Adrenal gland (tissue), 12 donors: Measurements from ENCODE around the gene PRR23C. TPM values are rescaled to one million over a fixed set of nuclear protein-coding genes. Genes with fewer than 3 reads are reported as not detected.
"Not testable (repeated sequence)": the region's sequence is repeated elsewhere in the genome, so short reads cannot be mapped to it uniquely, and the experiment has no call there.

Source experiments
- DNase-seq, 7 donors: peaks; one replicate each; pipeline ENCODE4 v3.0.0-alpha.2; 2019 to 2020
- H3K27ac ChIP-seq, 5 donors: fragments of 200-600 bp; sonication (generic) in 4 of 5; 1 replicate in 3 of 5; 2 replicates in 2 of 5; pipeline versions ENCODE4 v1.5.1 to v1.8.0; 2016 to 2020; ENCODE audit warnings: mild to moderate bottlenecking in 1 of 5
- H3K27me3 ChIP-seq: fragments of 200-600 bp; 2 replicates; pipeline ENCODE4 v1.8.0; 2021
- H3K36me3 ChIP-seq, 2 donors: fragments of 200-600 bp; replicated peaks in 1 of 2; 1 replicate in 1 of 2; 2 replicates in 1 of 2; pipeline versions ENCODE4 v1.5.1 to v1.8.0; 2018 to 2022
- H3K4me1 ChIP-seq, 2 donors: fragments of 200-600 bp; replicated peaks in 1 of 2; 1 replicate in 1 of 2; 2 replicates in 1 of 2; pipeline versions ENCODE4 v1.5.1 to v1.8.0; 2018 to 2021
- H3K4me3 ChIP-seq, 4 donors: fragments of 200-600 bp; sonication (generic) in 3 of 4; one replicate each; pipeline ENCODE4 v1.5.1; 2016 to 2018
- H3K9me3 ChIP-seq, 3 donors: fragments of 200-600 bp; sonication (generic) in 1 of 3; replicated peaks in 1 of 3; 1 replicate in 2 of 3; 2 replicates in 1 of 3; pipeline versions ENCODE4 v1.5.1 to v1.8.0; 2016 to 2021
- CTCF ChIP-seq, 6 experiments: fragments of 450-650 bp in 4 of 6; fragments of 200-600 bp in 2 of 6; sonication (generic) in 1 of 6; IDR thresholded peaks; 1 replicate in 5 of 6; 2 replicates in 1 of 6; pipeline versions ENCODE4 v1.5.1 to v1.8.0; 2016 to 2021; ENCODE audit warnings: antibody characterized with exemption in 6 of 6, mild to moderate bottlenecking in 2 of 6, moderate library complexity in 1 of 6
- POLR2A ChIP-seq, 2 donors: fragments of 450-650 bp; IDR thresholded peaks; one replicate each; pipeline ENCODE4 v1.6.1; 2017; ENCODE audit warnings: antibody characterized with exemption in 2 of 2, mild to moderate bottlenecking in 2 of 2, moderate library complexity in 1 of 2
- WGBS, 4 donors: extraction: QIAGEN DNeasy Blood & Tissue Kit in 2 of 4; methylation state at CpG; one replicate each; pipeline versions ENCODE4 v1.1.5 to v1.1.7; 2013 to 2017; 5-methylcytosine and 5-hydroxymethylcytosine counted together
- intact Hi-C, 2 donors: fragments of 100-400 bp; cut with DNase I; formaldehyde crosslinking; loops; one replicate each; pipeline versions ENCODE4 v1.14.1 to v1.15.0; 2022 to 2023
- polyA plus RNA-seq, 3 donors: library from polyadenylated mRNA; stranded (reverse); fragments of 200-250 nt in 2 of 3; fragments of 350-450 nt in 1 of 3; fragmentation: Illumina TruSeq in 1 of 3; extraction: RNeasy Lipid Tissue Mini Kit (QIAGEN cat#74804) in 1 of 3; gene quantifications; one replicate each; pipeline ENCODE4 v1.2.3, GENCODE V29; 2013 to 2014
- total RNA-seq, 9 donors: library from RNA; depleted of rRNA in 4 of 9; stranded (reverse); fragments of >200 nt in 4 of 9; fragments of 120-200 nt in 1 of 9; fragmentation: NEBNext Ultra II Directional in 1 of 9; extraction: Animal tissue kit (Norgen Biotek cat#: 25700) in 1 of 9; gene quantifications; one replicate each; pipeline versions ENCODE4 v1.1.0 to v1.2.4, GENCODE V29; 2013 to 2023
- donor health status: healthy with polysubstance abuse.
- donor health status: Bipolar disorder and iron deficiency.
- donor health status: DM: yes; HTN: yes; CAD: no.
- donor health status: DM: no; HTN: no; CAD: no.
- donor health status: DM: no; HTN: no; CAD: no.
- donor health status: DM: yes; HTN: yes; CAD: no.

The PRR23C gene
- total and polyA plus RNA-seq, 12 donors: not detected

- intact Hi-C loops: no loop called here
- Histone ChIP-seq H3K27ac (no peak overlapping the region), H3K36me3 (no peaks in the 10 kb centered on the region), H3K4me3 (no peak overlapping the region), H3K9me3 (no peaks in the 10 kb centered on the region), H3K4me1 (no peaks in the 10 kb centered on the region), H3K27me3 (no peaks in the 10 kb centered on the region)
- TF ChIP-seq CTCF (IDR thresholded peaks at IDR 0.05) (no peak), POLR2A (IDR thresholded peaks at IDR 0.05) (no peak)
- no peak for DNase-seq
- WGBS, 4 donors: 71 to 87% (median 78%) methylated on average over 36 to 50 of the region's 50 CpGs
Measured at GRCh38 chr3:139043554-139044365, 932 bp downstream of the PRR23C start.

GRCh38 chr3:139037478-139037877 is 7.2 kb downstream of the PRR23C start:
- WGBS, 4 donors: 82 to 88% (median 83%) methylated on average over 6 of the region's 6 CpGs
- Histone ChIP-seq H3K9me3 (no peaks in the 10 kb centered on the region), H3K4me3 (no peak overlapping the region), H3K27ac (no peak overlapping the region), H3K36me3 (no peaks in the 10 kb centered on the region), H3K27me3 (no peaks in the 10 kb centered on the region), H3K4me1 (no peaks in the 10 kb centered on the region)
- TF ChIP-seq POLR2A (IDR thresholded peaks at IDR 0.05) (no peak), CTCF (IDR thresholded peaks at IDR 0.05) (no peak)
- intact Hi-C loops: no loop called here
- DNase-seq: no peak

- WGBS, 4 donors: 57 to 80% (median 69%) methylated on average over 2 of the region's 2 CpGs
- H3K4me1 ChIP-seq: no peaks in the 10 kb centered on the region
Measured at GRCh38 chr3:139032326-139033002, 12.2 kb downstream of the PRR23C start.

GRCh38 chr3:139030576-139030975 is 14.1 kb downstream of the PRR23C start:
- H3K36me3 ChIP-seq, intact Hi-C loops, H3K4me1 ChIP-seq, H3K27ac ChIP-seq, DNase-seq, H3K9me3 ChIP-seq, H3K27me3 ChIP-seq, H3K4me3 ChIP-seq: not testable (repeated sequence)

More at GRCh38 chr3:139032326-139033002, 12.2 kb downstream of the PRR23C start:
- no peaks in the 10 kb centered on the region for H3K27me3 ChIP-seq
- intact Hi-C loops: no loop called here
- H3K27ac ChIP-seq: no peak overlapping the region
- TF ChIP-seq POLR2A (IDR thresholded peaks at IDR 0.05): no peak
- TF ChIP-seq CTCF (IDR thresholded peaks at IDR 0.05): no peak
- H3K36me3 ChIP-seq: no peaks in the 10 kb centered on the region
- no peaks in the 10 kb centered on the region for H3K9me3 ChIP-seq
- DNase-seq: no peak
- no peak overlapping the region for H3K4me3 ChIP-seq
